Osteoblast (primary cell): ENCODE results near the gene ARPC2. TPM values are rescaled to one million over a fixed set of nuclear protein-coding genes. Genes with fewer than 3 reads are reported as not detected.

ENCODE experiments used
- DNase-seq: peaks from one replicate; pipeline ENCODE4 v3.0.0; 2011; ENCODE audit warnings: low spot score, mixed read lengths; ENCODE audit not compliant: insufficient read length; ENCODE audit errors: missing footprints
- H2AFZ ChIP-seq: 2 replicates; pipeline ENCODE4 v1.6.0; 2011; ENCODE audit warnings: mild to moderate bottlenecking, low read length
- H3K27ac ChIP-seq: 2 replicates; pipeline ENCODE4 v1.5.1; 2011; ENCODE audit warnings: mild to moderate bottlenecking, low read depth, low read length, moderate library complexity
- H3K27me3 ChIP-seq: 2 replicates; pipeline ENCODE4 v1.6.0; 2012; ENCODE audit warnings: mild to moderate bottlenecking, control low read depth, inconsistent platforms, low read length, moderate library complexity; ENCODE audit not compliant: insufficient read depth
- H3K36me3 ChIP-seq: 2 replicates; pipeline ENCODE4 v1.5.1; 2011; ENCODE audit warnings: mild to moderate bottlenecking, low read length, control low read depth, moderate library complexity; ENCODE audit not compliant: insufficient read depth
- H3K4me1 ChIP-seq: 2 replicates; pipeline ENCODE4 v1.5.1; 2011; ENCODE audit warnings: mild to moderate bottlenecking, low read length, control low read depth, moderate library complexity; ENCODE audit not compliant: insufficient read depth
- H3K4me2 ChIP-seq: 2 replicates; pipeline ENCODE4 v1.6.0; 2011; ENCODE audit warnings: mild to moderate bottlenecking, low read length; ENCODE audit not compliant: insufficient read depth
- H3K4me3 ChIP-seq: fragments of 200-600 bp; sonication (generic); 3 replicates; pipeline ENCODE4 v1.5.1; 2012; ENCODE audit warnings: mild to moderate bottlenecking, low read length, inconsistent platforms; ENCODE audit not compliant: insufficient read depth
- H3K79me2 ChIP-seq: 2 replicates; pipeline ENCODE4 v1.6.0; 2012; ENCODE audit warnings: mild to moderate bottlenecking, low read length, control low read depth, inconsistent platforms; ENCODE audit not compliant: insufficient read depth
- H3K9me3 ChIP-seq: 2 replicates; pipeline ENCODE4 v1.5.1; 2011; ENCODE audit warnings: low read depth, low read length, control low read depth
- H4K20me1 ChIP-seq: 2 replicates; pipeline ENCODE4 v1.6.0; 2012; ENCODE audit warnings: mild to moderate bottlenecking, low read length, control low read depth; ENCODE audit not compliant: insufficient read depth
- total RNA-seq: library from RNA; depleted of rRNA; stranded (reverse); fragments of >200 nt; gene quantifications from 2 replicates; pipeline ENCODE4 v1.2.3, GENCODE V29; 2012
- TF ChIP-seq, protein P1 (sequence below): IDR thresholded peaks from 2 replicates; pipeline ENCODE4 v1.5.1; 2011; ENCODE audit warnings: mild to moderate bottlenecking, low read depth, low read length, moderate library complexity; ENCODE audit errors: extremely low read depth

Gene ARPC2
- total RNA-seq, 1 donor, result 301 TPM

DNA sequence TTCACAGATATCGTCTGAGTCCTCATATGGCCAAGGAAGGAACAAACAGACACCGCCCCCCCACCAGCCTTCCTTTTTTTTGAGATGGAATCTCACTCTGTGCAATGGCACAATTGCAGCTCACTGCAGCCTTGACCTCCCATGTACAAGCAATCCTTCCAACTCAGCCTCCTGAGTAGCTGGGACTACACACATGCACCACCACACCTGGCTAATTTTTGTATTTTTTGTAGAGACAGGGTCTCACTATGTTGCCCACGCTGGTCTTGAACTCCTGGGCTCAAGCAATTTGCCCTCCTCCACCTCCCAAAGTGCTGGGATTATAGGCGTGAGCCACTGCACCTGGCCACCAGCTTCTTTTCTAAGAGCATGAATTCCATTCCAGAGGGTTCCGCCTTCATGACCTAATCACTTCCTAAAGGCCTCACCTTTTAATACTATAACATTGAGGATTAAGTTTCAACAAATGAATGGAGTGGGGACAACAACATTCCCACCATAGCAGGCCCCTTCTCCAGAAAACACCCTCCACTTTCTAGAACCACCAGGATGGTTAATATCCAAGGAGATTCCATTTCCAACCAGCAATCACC lies 77.5 kb downstream of the ARPC2 start:
- Histone ChIP-seq H4K20me1 (peaks cover 18% of the 10 kb centered on the region), H3K36me3 (no peaks in the 10 kb centered on the region), H3K27me3 (no peaks in the 10 kb centered on the region), H3K4me2 (no peak overlapping the region), H3K4me3 (no peak overlapping the region), H2AFZ (no peak overlapping the region), H3K4me1 (peaks cover 33% of the 10 kb centered on the region), H3K9me3 (no peaks in the 10 kb centered on the region), H3K27ac (no peak overlapping the region), H3K79me2 (peaks cover 32% of the 10 kb centered on the region)
- TF ChIP-seq, protein P1, sequence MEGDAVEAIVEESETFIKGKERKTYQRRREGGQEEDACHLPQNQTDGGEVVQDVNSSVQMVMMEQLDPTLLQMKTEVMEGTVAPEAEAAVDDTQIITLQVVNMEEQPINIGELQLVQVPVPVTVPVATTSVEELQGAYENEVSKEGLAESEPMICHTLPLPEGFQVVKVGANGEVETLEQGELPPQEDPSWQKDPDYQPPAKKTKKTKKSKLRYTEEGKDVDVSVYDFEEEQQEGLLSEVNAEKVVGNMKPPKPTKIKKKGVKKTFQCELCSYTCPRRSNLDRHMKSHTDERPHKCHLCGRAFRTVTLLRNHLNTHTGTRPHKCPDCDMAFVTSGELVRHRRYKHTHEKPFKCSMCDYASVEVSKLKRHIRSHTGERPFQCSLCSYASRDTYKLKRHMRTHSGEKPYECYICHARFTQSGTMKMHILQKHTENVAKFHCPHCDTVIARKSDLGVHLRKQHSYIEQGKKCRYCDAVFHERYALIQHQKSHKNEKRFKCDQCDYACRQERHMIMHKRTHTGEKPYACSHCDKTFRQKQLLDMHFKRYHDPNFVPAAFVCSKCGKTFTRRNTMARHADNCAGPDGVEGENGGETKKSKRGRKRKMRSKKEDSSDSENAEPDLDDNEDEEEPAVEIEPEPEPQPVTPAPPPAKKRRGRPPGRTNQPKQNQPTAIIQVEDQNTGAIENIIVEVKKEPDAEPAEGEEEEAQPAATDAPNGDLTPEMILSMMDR, result no peak
- DNase-seq, result no peak

DNA sequence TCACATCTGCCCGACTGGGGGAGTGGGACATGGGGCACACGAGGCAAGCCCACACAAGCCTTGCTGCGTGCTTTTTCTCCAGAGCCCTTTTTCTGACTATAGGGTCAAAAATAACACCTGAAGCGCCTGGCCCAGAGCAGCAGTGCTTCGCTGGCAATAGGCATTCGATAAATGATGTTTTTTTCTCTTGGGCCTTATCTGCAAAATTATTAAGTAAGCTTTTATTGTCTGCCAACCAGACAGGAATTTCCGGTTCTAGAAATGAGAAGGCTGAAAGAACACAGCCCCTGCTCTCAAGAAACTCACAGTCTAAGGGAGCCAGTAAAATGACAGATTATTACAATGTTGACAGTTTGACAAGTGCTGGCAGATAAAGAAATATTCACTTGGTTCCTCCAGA lies 78.0 kb downstream of the ARPC2 start:
- Histone ChIP-seq H3K27me3 (no peaks in the 10 kb centered on the region), H3K36me3 (no peaks in the 10 kb centered on the region), H3K79me2 (peaks cover 27% of the 10 kb centered on the region), H3K4me1 (peaks cover 28% of the 10 kb centered on the region), H3K4me2 (no peak overlapping the region), H3K9me3 (no peaks in the 10 kb centered on the region), H2AFZ (no peak overlapping the region), H4K20me1 (peaks cover 15% of the 10 kb centered on the region), H3K27ac (no peak overlapping the region), H3K4me3 (no peak overlapping the region)
- TF ChIP-seq, protein P1, result no peak
- no peak for DNase-seq

DNA sequence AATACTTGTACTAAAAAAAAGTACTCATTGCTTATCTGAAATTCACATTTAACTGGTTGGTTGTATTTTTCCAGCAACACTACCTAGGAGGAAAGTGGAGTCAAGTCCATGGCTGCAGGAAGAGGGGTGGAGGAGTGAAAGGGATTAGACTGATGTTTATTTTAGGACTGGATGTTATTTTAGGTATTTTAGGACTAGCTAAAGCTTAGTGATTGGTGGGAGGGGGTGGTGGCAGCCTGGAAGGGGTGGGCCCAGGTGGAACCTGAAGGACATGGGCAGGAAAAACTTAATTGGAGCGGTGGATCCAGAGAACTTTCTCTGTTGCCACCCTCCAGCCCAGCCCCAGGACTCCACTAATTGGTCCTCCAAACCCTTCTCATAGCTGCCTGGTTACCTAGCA lies 79.2 kb downstream of the ARPC2 start:
- no peak overlapping the region for H3K4me3 ChIP-seq
- H3K79me2 ChIP-seq, result peaks cover 15% of the 10 kb centered on the region
- H2AFZ ChIP-seq, result no peak overlapping the region
- TF ChIP-seq, protein P1, result no peak
- H3K36me3 ChIP-seq, result no peaks in the 10 kb centered on the region
- H3K9me3 ChIP-seq, result no peaks in the 10 kb centered on the region
- H3K4me1 ChIP-seq, result peaks cover 17% of the 10 kb centered on the region
- H3K4me2 ChIP-seq, result no peak overlapping the region
- peaks cover 4% of the 10 kb centered on the region for H4K20me1 ChIP-seq
- H3K27me3 ChIP-seq, result no peaks in the 10 kb centered on the region
- no peak overlapping the region for H3K27ac ChIP-seq
- no peak for DNase-seq

DNA sequence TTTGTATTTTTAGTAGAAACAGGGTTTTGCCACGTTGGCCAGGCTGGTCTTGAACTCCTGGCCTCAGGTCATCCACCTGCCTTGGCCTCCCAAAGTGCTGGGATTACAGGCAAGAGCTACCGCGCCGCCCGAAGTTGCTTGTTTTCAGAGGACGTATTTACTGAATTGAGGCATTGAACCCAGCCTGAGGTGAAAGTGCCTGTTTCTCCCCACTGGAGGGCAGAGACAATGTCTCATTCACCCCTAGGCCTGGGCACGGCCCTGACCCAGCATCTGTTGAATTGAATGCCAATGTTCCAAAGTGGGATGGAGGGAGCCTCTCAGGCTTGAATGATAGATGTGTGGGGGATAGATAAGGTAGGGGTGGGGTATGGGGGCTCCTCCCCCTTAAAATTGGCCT lies 79.9 kb downstream of the ARPC2 start:
- no peaks in the 10 kb centered on the region for H3K27me3 ChIP-seq
- H2AFZ ChIP-seq, result no peak overlapping the region
- H3K27ac ChIP-seq, result peak overlapping the region; percentile 36
- TF ChIP-seq, protein P1, result peak; percentile 4
- H3K4me2 ChIP-seq, result no peak overlapping the region
- H3K4me3 ChIP-seq, result no peak overlapping the region
- H3K36me3 ChIP-seq, result no peaks in the 10 kb centered on the region
- peaks cover 8% of the 10 kb centered on the region for H3K79me2 ChIP-seq
- DNase-seq, result no peak
- H4K20me1 ChIP-seq, result no peaks in the 10 kb centered on the region
- H3K9me3 ChIP-seq, result no peaks in the 10 kb centered on the region
- H3K4me1 ChIP-seq, result peaks cover 12% of the 10 kb centered on the region
